Esophagus mucosa (tissue), 1 donor: Measurements from ENCODE around the gene TBC1D2B. TPM values are rescaled to one million over a fixed set of nuclear protein-coding genes. Genes with fewer than 3 reads are reported as not detected.

Experiments
- ATAC-seq: fragments of 200-7000 bp; cut with Tn5 transposase; one replicate; pipeline ENCODE4 v1.9.1; 2020
- total RNA-seq: library from RNA; stranded (reverse); gene quantifications from one replicate; pipeline ENCODE4 v1.2.4, GENCODE V29; 2023
- donor health status: DM: yes; HTN: yes; CAD: no.

The TBC1D2B gene
- total RNA-seq, 1 donor from 2014 or later, result 18.6 TPM

- ATAC-seq, result no peak
These were observed 53.0 kb downstream of the TBC1D2B start for GRCh38 chr15:78024519-78024870.

- no peak for ATAC-seq
These were observed 53.5 kb downstream of the TBC1D2B start for GRCh38 chr15:78023865-78024518.

GRCh38 chr15:78023081-78023665, 54.3 kb downstream of the TBC1D2B start:
- no peak for ATAC-seq

GRCh38 chr15:78021761-78022160, 55.8 kb downstream of the TBC1D2B start:
- ATAC-seq, result no peak

GRCh38 chr15:78020007-78020406, 57.5 kb downstream of the TBC1D2B start:
- no peak for ATAC-seq

GRCh38 chr15:78018946-78019644, 58.4 kb downstream of the TBC1D2B start:
- no peak for ATAC-seq

- ATAC-seq, result no peak
These were observed 59.1 kb downstream of the TBC1D2B start for GRCh38 chr15:78018445-78018844.

- no peak for ATAC-seq
These were observed 60.7 kb downstream of the TBC1D2B start for GRCh38 chr15:78016860-78017259.

GRCh38 chr15:78012643-78013077, 64.9 kb downstream of the TBC1D2B start:
- ATAC-seq, result peak; percentile 63

GRCh38 chr15:78010067-78010466, 67.4 kb downstream of the TBC1D2B start:
- ATAC-seq, result no peak

- ATAC-seq, result peak; percentile 66
These were observed 69.3 kb downstream of the TBC1D2B start for GRCh38 chr15:78007964-78008886.

- ATAC-seq, result no peak
These were observed 70.1 kb downstream of the TBC1D2B start for GRCh38 chr15:78007211-78007931.

- ATAC-seq, result no peak
These were observed 70.8 kb downstream of the TBC1D2B start for GRCh38 chr15:78006567-78007205.

GRCh38 chr15:78004919-78005634, 72.4 kb downstream of the TBC1D2B start:
- ATAC-seq, result peak; percentile 5

GRCh38 chr15:78004222-78004727, 73.2 kb downstream of the TBC1D2B start:
- ATAC-seq, result no peak

GRCh38 chr15:78003539-78004008, 73.9 kb downstream of the TBC1D2B start:
- no peak for ATAC-seq

GRCh38 chr15:78002996-78003395, 74.5 kb downstream of the TBC1D2B start:
- no peak for ATAC-seq

- ATAC-seq, result no peak
These were observed 75.9 kb downstream of the TBC1D2B start for GRCh38 chr15:78001656-78002055.

- ATAC-seq, result no peak
These were observed 76.6 kb downstream of the TBC1D2B start for GRCh38 chr15:78000927-78001249.

- peak; percentile 71 for ATAC-seq
These were observed 77.2 kb downstream of the TBC1D2B start for GRCh38 chr15:78000091-78000926.
